GM19467 (cell line): ENCODE data around the gene ARPC1B.
"Not testable (repeated sequence)": the region's sequence is repeated elsewhere in the genome, so short reads cannot be mapped to it uniquely, and the experiment has no call there.

Experiments
- ATAC-seq: cut with Tn5 transposase; IDR thresholded peaks from one replicate; pipeline ENCODE4 v1.9.1; 2021; ENCODE audit warnings: mild to moderate bottlenecking, moderate library complexity; ENCODE audit not compliant: unreplicated experiment

Gene ARPC1B

GRCh38 chr7:99408379-99409191 lies 34.1 kb downstream of the ARPC1B start, which contains the start of the genes BUD31 and PDAP1:
BUD31 (plus strand) TSS chr7:99408969; CDS start chr7:99411093, 2,124 bp downstream.
PDAP1 (minus strand) TSS chr7:99408597; CDS start chr7:99408548, 49 bp downstream.
- ATAC-seq = peak; percentile 64

GRCh38 chr7:99409192-99409572 lies 34.7 kb downstream of the ARPC1B start:
- peak; percentile 9 for ATAC-seq

GRCh38 chr7:99409806-99410205 lies 35.3 kb downstream of the ARPC1B start:
- ATAC-seq = no peak

- ATAC-seq = no peak
Measured at GRCh38 chr7:99410635-99411034, 36.1 kb downstream of the ARPC1B start.

- ATAC-seq = not testable (repeated sequence)
Measured at GRCh38 chr7:99415513-99416127, 41.1 kb downstream of the ARPC1B start.

GRCh38 chr7:99418260-99418659 lies 43.7 kb downstream of the ARPC1B start:
- no peak for ATAC-seq

GRCh38 chr7:99419323-99420021 lies 44.9 kb downstream of the ARPC1B start:
- ATAC-seq = no peak

- ATAC-seq = no peak
Measured at GRCh38 chr7:99420213-99420612, 45.7 kb downstream of the ARPC1B start.

- ATAC-seq = no peak
Measured at GRCh38 chr7:99420986-99421385, 46.5 kb downstream of the ARPC1B start.

- ATAC-seq = no peak
Measured at GRCh38 chr7:99422186-99422585, 47.7 kb downstream of the ARPC1B start.

GRCh38 chr7:99422625-99423024 lies 48.1 kb downstream of the ARPC1B start:
- no peak for ATAC-seq

- no peak for ATAC-seq
Measured at GRCh38 chr7:99424932-99425730, 50.6 kb downstream of the ARPC1B start.

- no peak for ATAC-seq
Measured at GRCh38 chr7:99428972-99429566, 54.5 kb downstream of the ARPC1B start.

GRCh38 chr7:99429756-99430155 lies 55.2 kb downstream of the ARPC1B start:
- ATAC-seq = no peak

- ATAC-seq = not testable (repeated sequence)
Measured at GRCh38 chr7:99431756-99432540, 57.4 kb downstream of the ARPC1B start.

- no peak for ATAC-seq
Measured at GRCh38 chr7:99433158-99433557, 58.6 kb downstream of the ARPC1B start.

- ATAC-seq = peak; percentile 5
Measured at GRCh38 chr7:99437946-99438572, 63.5 kb downstream of the ARPC1B start.

- peak; percentile 86 for ATAC-seq
Measured at GRCh38 chr7:99438573-99439480, 64.3 kb downstream of the ARPC1B start, which contains the start of the genes CPSF4 and PTCD1. CPSF4 (plus strand) TSS chr7:99438943; CDS start chr7:99439083, 140 bp downstream. PTCD1 (minus strand) TSS chr7:99438798; CDS start chr7:99435242, 3,556 bp downstream.
